HUES48 (cell line): ENCODE data around the gene ZNF600.
"Not testable (repeated sequence)": the region's sequence is repeated elsewhere in the genome, so short reads cannot be mapped to it uniquely, and the experiment has no call there.

Experiments
- H3K27ac ChIP-seq: one replicate; pipeline ENCODE4 v1.7.0; 2013; ENCODE audit warnings: low read depth, low read length, inconsistent platforms
- H3K27me3 ChIP-seq: 2 replicates; pipeline ENCODE4 v1.6.1; 2013; ENCODE audit warnings: mild to moderate bottlenecking, low read length; ENCODE audit not compliant: control insufficient read depth, insufficient read depth
- H3K36me3 ChIP-seq: 2 replicates; pipeline ENCODE4 v1.6.1; 2013; ENCODE audit warnings: low read length; ENCODE audit not compliant: control insufficient read depth, insufficient read depth
- H3K4me1 ChIP-seq: 2 replicates; pipeline ENCODE4 v1.6.1; 2013; ENCODE audit warnings: mild to moderate bottlenecking, low read length; ENCODE audit not compliant: control insufficient read depth, insufficient read depth
- H3K4me3 ChIP-seq: 2 replicates; pipeline ENCODE4 v1.5.1; 2013; ENCODE audit warnings: mild to moderate bottlenecking, low read depth, low read length
- H3K9ac ChIP-seq: 2 replicates; pipeline ENCODE4 v1.6.1; 2013; ENCODE audit warnings: mild to moderate bottlenecking, low read depth, low read length, moderate library complexity
- H3K9me3 ChIP-seq: 2 replicates; pipeline ENCODE4 v1.6.1; 2013; ENCODE audit warnings: low read length; ENCODE audit not compliant: control insufficient read depth, insufficient read depth

ZNF600 gene

DNA sequence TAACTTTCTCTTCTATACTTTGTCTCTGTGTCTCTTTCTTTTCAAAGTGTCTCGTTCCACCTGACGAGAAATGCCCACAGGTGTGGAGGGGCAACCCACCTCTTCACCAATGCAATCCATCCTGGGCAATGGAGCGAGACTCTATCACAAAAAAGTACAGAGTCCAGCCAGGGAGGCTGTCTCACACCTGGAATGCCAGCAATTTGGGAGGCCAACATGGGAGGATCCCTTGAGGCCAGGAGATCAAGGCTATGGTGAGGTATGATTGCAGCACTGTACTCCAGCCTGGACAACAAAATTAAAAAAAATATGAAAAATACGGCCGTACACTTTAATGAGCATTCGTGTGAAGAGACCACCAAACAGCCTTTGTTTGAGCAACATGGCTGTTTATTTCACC, 2.8 kb upstream of the ZNF600 start:
- no peaks in the 10 kb centered on the region for H3K36me3 ChIP-seq
- H3K4me3 ChIP-seq = no peak overlapping the region
- no peak overlapping the region for H3K9ac ChIP-seq
- no peaks in the 10 kb centered on the region for H3K9me3 ChIP-seq
- H3K27me3 ChIP-seq = peaks cover 13% of the 10 kb centered on the region
- no peak overlapping the region for H3K27ac ChIP-seq
- H3K4me1 ChIP-seq = no peaks in the 10 kb centered on the region

DNA sequence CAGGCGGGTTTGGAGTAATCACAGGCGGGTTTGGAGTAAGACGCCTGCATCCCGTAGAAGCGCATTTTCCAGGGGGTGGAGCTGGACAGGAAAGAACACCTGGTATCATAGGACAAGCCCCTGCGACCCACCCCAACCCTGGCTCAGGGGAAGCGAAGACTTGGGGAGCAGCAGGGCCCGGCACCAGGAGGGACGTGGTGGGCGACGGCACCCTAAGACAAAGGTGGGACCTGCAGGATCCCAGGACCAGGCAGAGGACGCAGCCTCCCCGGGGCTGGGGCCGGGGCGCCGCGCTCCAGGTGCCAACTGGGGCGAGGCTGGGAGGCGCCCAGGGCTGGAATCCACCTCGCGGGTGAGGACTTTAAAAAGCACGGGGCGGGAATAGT, 520 bp downstream of the ZNF600 start:
- peaks cover 13% of the 10 kb centered on the region for H3K27me3 ChIP-seq
- no peak overlapping the region for H3K27ac ChIP-seq
- H3K4me1 ChIP-seq = no peaks in the 10 kb centered on the region
- no peaks in the 10 kb centered on the region for H3K36me3 ChIP-seq
- peak overlapping the region; percentile 71 for H3K4me3 ChIP-seq
- no peaks in the 10 kb centered on the region for H3K9me3 ChIP-seq
- H3K9ac ChIP-seq = peak overlapping the region; percentile 2; the same call in 1 of the 2 replicates

GRCh38 chr19:52785506-52785905, 1.1 kb downstream of the ZNF600 start:
- H3K4me3 ChIP-seq = peak overlapping the region; percentile 71
- no peaks in the 10 kb centered on the region for H3K4me1 ChIP-seq
- H3K27me3 ChIP-seq = peaks cover 13% of the 10 kb centered on the region
- no peak overlapping the region for H3K9ac ChIP-seq
- H3K27ac ChIP-seq = no peak overlapping the region
- no peaks in the 10 kb centered on the region for H3K9me3 ChIP-seq
- H3K36me3 ChIP-seq = no peaks in the 10 kb centered on the region

- H3K4me1 ChIP-seq, H3K27ac ChIP-seq, H3K9ac ChIP-seq, H3K36me3 ChIP-seq, H3K9me3 ChIP-seq, H3K27me3 ChIP-seq, H3K4me3 ChIP-seq: not testable (repeated sequence)
Observed at GRCh38 chr19:52782864-52783263, 3.7 kb downstream of the ZNF600 start.

- no peaks in the 10 kb centered on the region for H3K27me3 ChIP-seq
- H3K9ac ChIP-seq = no peak overlapping the region
- H3K36me3 ChIP-seq = peaks cover 6% of the 10 kb centered on the region; the same call in 1 of the 2 replicates
- no peak overlapping the region for H3K4me3 ChIP-seq
- H3K27ac ChIP-seq = no peak overlapping the region
- H3K4me1 ChIP-seq = no peaks in the 10 kb centered on the region
- H3K9me3 ChIP-seq = no peaks in the 10 kb centered on the region
Observed at GRCh38 chr19:52778811-52779210, 7.8 kb downstream of the ZNF600 start.

DNA sequence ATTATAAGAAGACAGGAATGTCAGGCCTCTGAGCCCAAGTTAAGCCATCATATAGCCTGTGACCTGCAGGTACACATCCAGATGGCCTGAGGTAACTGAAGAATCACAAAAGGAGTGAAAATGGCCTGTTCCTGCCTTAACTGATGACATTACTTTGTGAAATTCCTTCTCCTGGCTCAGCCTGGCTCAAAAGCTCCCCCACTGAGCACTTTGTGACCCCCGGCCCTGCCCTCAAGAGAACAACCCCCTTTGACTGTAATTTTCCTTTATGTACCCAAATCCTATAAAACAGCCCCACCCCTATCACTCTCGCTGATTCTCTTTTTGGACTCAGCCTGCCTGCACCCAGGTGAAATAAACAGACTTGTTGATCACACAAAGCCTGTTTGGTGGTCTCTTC, 30.1 kb downstream of the ZNF600 start:
- H3K27me3 ChIP-seq, H3K9me3 ChIP-seq, H3K36me3 ChIP-seq, H3K27ac ChIP-seq, H3K4me3 ChIP-seq, H3K9ac ChIP-seq, H3K4me1 ChIP-seq: not testable (repeated sequence)

- H3K36me3 ChIP-seq = no peaks in the 10 kb centered on the region
- H3K27me3 ChIP-seq = no peaks in the 10 kb centered on the region; the same call in 1 of the 2 replicates
- H3K4me3 ChIP-seq = no peak overlapping the region
- H3K27ac ChIP-seq = peak overlapping the region; percentile 42
- no peaks in the 10 kb centered on the region for H3K9me3 ChIP-seq
- H3K4me1 ChIP-seq = no peaks in the 10 kb centered on the region
- H3K9ac ChIP-seq = no peak overlapping the region
Observed at GRCh38 chr19:52749780-52750179, 36.8 kb downstream of the ZNF600 start.

- Histone ChIP-seq H3K9ac (0 out of 2 replicates have a peak overlapping the region, but pooled peaks have one; percentile 29), H3K4me3 (peak overlapping the region; percentile 74)
Observed at GRCh38 chr19:52748336-52748950, 38.1 kb downstream of the ZNF600 start.

GRCh38 chr19:52745919-52746318, 40.7 kb downstream of the ZNF600 start:
- not testable (repeated sequence) for H3K4me1 ChIP-seq, H3K9ac ChIP-seq, H3K4me3 ChIP-seq, H3K27ac ChIP-seq, H3K27me3 ChIP-seq, H3K9me3 ChIP-seq, H3K36me3 ChIP-seq

More at GRCh38 chr19:52748336-52748950, 38.1 kb downstream of the ZNF600 start:
- Histone ChIP-seq H3K27ac (no peak overlapping the region), H3K36me3 (no peaks in the 10 kb centered on the region), H3K27me3 (no peaks in the 10 kb centered on the region; the same call in 1 of the 2 replicates), H3K4me1 (no peaks in the 10 kb centered on the region), H3K9me3 (no peaks in the 10 kb centered on the region)

- Histone ChIP-seq H3K36me3 (no peaks in the 10 kb centered on the region), H3K4me1 (peaks cover 7% of the 10 kb centered on the region), H3K9me3 (no peaks in the 10 kb centered on the region), H3K27me3 (no peaks in the 10 kb centered on the region), H3K4me3 (no peak overlapping the region), H3K9ac (no peak overlapping the region), H3K27ac (peak overlapping the region; percentile 62)
Observed at GRCh38 chr19:52743091-52743490, 43.5 kb downstream of the ZNF600 start.

- Histone ChIP-seq H3K9me3 (no peaks in the 10 kb centered on the region), H3K9ac (no peak overlapping the region), H3K36me3 (no peaks in the 10 kb centered on the region), H3K27me3 (no peaks in the 10 kb centered on the region), H3K4me3 (no peak overlapping the region), H3K27ac (peak overlapping the region; percentile 62), H3K4me1 (peaks cover 7% of the 10 kb centered on the region)
Observed at GRCh38 chr19:52742516-52742915, 44.1 kb downstream of the ZNF600 start.
